Measurements from ENCODE around the gene NFX1. TPM values are rescaled to one million over a fixed set of nuclear protein-coding genes. Genes with fewer than 3 reads are reported as not detected.

Gene NFX1
- total RNA-seq, 1 donor from 2014 or later: 34.1 TPM

GRCh38 chr9:33297432-33297831 lies 7.1 kb downstream of the NFX1 start:
- peaks cover 0 to 67% of the 10 kb centered on the region in 2 donors for H3K36me3 ChIP-seq
- intact Hi-C loops (cut with DNase I): no loop called here

GRCh38 chr9:33300546-33300945 lies 10.2 kb downstream of the NFX1 start:
- peaks cover 0 to 87% of the 10 kb centered on the region in 2 donors for H3K36me3 ChIP-seq
- no peak for TF ChIP-seq POLR2AphosphoS5 (IDR thresholded peaks at IDR 0.05; ENCODE audit: insufficient read depth in 1 of 2, low read depth in 1 of 2)
- TF ChIP-seq CTCF (IDR thresholded peaks at IDR 0.05): no peak
- no peak for TF ChIP-seq POLR2A (IDR thresholded peaks at IDR 0.05)
- no peak overlapping the region for H3K27ac ChIP-seq
- no peak overlapping the region for H3K4me3 ChIP-seq
- H3K9me3 ChIP-seq: no peaks in the 10 kb centered on the region
- intact Hi-C loops (cut with DNase I): no loop called here
- H3K27me3 ChIP-seq: no peaks in the 10 kb centered on the region
- H3K4me1 ChIP-seq: peaks cover 40% of the 10 kb centered on the region
- no peak for DNase-seq (ENCODE audit: extremely low spot score in 2 of 2)

More at GRCh38 chr9:33297432-33297831, 7.1 kb downstream of the NFX1 start:
- H3K9me3 ChIP-seq: no peaks in the 10 kb centered on the region
- H3K27ac ChIP-seq: no peak overlapping the region
- no peak for DNase-seq (ENCODE audit: extremely low spot score in 2 of 2)
- peaks cover 61% of the 10 kb centered on the region for H3K4me1 ChIP-seq
- H3K4me3 ChIP-seq: no peak overlapping the region
- no peaks in the 10 kb centered on the region for H3K27me3 ChIP-seq
- TF ChIP-seq POLR2A (IDR thresholded peaks at IDR 0.05): no peak
- TF ChIP-seq POLR2AphosphoS5 (IDR thresholded peaks at IDR 0.05; ENCODE audit: insufficient read depth in 1 of 2, low read depth in 1 of 2): no peak
- no peak for TF ChIP-seq CTCF (IDR thresholded peaks at IDR 0.05)

DNA sequence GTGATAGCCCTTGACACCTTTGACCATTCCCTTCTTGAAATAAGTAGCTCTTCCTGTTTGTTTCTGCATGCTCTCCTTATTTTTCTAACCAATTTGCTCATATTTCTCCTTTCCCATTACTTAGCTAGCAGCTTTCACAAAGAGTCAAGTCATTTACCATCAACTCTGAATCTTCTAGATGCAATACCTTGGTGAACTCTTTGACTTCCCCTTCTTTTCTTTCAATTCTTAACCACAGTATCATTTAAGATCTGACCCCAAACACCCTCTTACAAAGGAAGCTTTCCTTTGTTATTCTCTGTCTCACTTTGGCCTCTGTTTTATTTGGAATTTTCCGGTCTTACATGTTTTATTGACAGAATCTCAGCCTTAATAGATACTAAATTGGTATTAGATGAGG lies 14.0 kb downstream of the NFX1 start:
- Histone ChIP-seq H3K9me3 (no peaks in the 10 kb centered on the region), H3K27ac (no peak overlapping the region), H3K4me1 (peaks cover 3% of the 10 kb centered on the region), H3K27me3 (no peaks in the 10 kb centered on the region), H3K36me3 (peaks cover 0 to 91% of the 10 kb centered on the region in 2 donors), H3K4me3 (no peak overlapping the region)
- DNase-seq (ENCODE audit: extremely low spot score in 2 of 2): no peak
- TF ChIP-seq POLR2A (IDR thresholded peaks at IDR 0.05) (no peak), POLR2AphosphoS5 (IDR thresholded peaks at IDR 0.05; ENCODE audit: insufficient read depth in 1 of 2, low read depth in 1 of 2) (no peak), CTCF (IDR thresholded peaks at IDR 0.05) (no peak)
- intact Hi-C loops (cut with DNase I): no loop called here

GRCh38 chr9:33306037-33306436 lies 15.7 kb downstream of the NFX1 start:
- intact Hi-C loops (cut with DNase I): no loop called here
- no peak for DNase-seq (ENCODE audit: extremely low spot score in 2 of 2)
- H3K9me3 ChIP-seq: no peaks in the 10 kb centered on the region
- TF ChIP-seq POLR2A (IDR thresholded peaks at IDR 0.05) (no peak), POLR2AphosphoS5 (IDR thresholded peaks at IDR 0.05; ENCODE audit: insufficient read depth in 1 of 2, low read depth in 1 of 2) (no peak), CTCF (IDR thresholded peaks at IDR 0.05) (no peak)
- H3K36me3 ChIP-seq: peaks cover 0 to 96% of the 10 kb centered on the region in 2 donors
- no peaks in the 10 kb centered on the region for H3K27me3 ChIP-seq
- H3K4me1 ChIP-seq: no peaks in the 10 kb centered on the region
- H3K27ac ChIP-seq: no peak overlapping the region
- no peak overlapping the region for H3K4me3 ChIP-seq

DNA sequence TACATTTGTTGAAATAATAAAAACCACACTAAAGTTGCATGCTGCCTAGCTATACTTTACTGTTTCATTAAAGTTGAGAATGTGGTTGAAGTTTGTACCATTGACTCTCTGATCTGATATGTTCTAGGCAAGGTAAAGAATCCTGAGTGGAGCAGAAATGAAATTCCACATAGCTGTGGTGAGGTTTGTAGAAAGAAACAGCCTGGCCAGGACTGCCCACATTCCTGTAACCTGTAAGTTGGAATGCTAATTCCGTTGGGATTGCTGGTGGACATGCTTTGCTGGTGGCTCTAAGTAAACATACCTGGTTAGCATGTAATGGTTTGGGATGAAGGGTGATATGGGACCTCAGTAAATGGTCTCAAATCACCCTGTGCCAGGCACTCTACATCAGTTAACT lies 16.8 kb downstream of the NFX1 start:
- TF ChIP-seq POLR2AphosphoS5 (IDR thresholded peaks at IDR 0.05; ENCODE audit: insufficient read depth in 1 of 2, low read depth in 1 of 2) (no peak), POLR2A (IDR thresholded peaks at IDR 0.05) (no peak), CTCF (IDR thresholded peaks at IDR 0.05) (no peak)
- intact Hi-C loops (cut with DNase I): no loop called here
- H3K36me3 ChIP-seq: peaks cover 0 to 98% of the 10 kb centered on the region in 2 donors

More for the DNA sequence above, 16.8 kb downstream of the NFX1 start:
- H3K27ac ChIP-seq: no peak overlapping the region
- no peak for DNase-seq (ENCODE audit: extremely low spot score in 2 of 2)
- no peaks in the 10 kb centered on the region for H3K27me3 ChIP-seq
- no peaks in the 10 kb centered on the region for H3K9me3 ChIP-seq
- no peaks in the 10 kb centered on the region for H3K4me1 ChIP-seq
- no peak overlapping the region for H3K4me3 ChIP-seq

Data from vagina (tissue), 2 donors.